GM06990 (cell line): ENCODE results near the gene CCND1.

Source experiments
- DNase-seq: peaks from one replicate; pipeline ENCODE4 v3.0.0-alpha.2; 2011; ENCODE audit not compliant: insufficient read length; ENCODE audit errors: extremely low read depth
- H3K27me3 ChIP-seq: replicated peaks from 2 replicates; pipeline ENCODE4 v1.6.0; 2011; ENCODE audit warnings: low read length; ENCODE audit not compliant: control insufficient read depth, insufficient read depth
- H3K36me3 ChIP-seq: 2 replicates; pipeline ENCODE4 v1.5.1; 2011; ENCODE audit warnings: low read length; ENCODE audit not compliant: control insufficient read depth, insufficient read depth
- H3K4me3 ChIP-seq: replicated peaks from 2 replicates; pipeline ENCODE4 v1.5.1; 2011; ENCODE audit warnings: low read depth, mild to moderate bottlenecking, control low read depth, low read length
- CTCF ChIP-seq: IDR thresholded peaks from 2 replicates; pipeline ENCODE4 v1.5.1; 2011; ENCODE audit warnings: low read length, control low read depth, mild to moderate bottlenecking, inconsistent platforms; ENCODE audit not compliant: insufficient read depth, poor library complexity, severe bottlenecking

The CCND1 gene

DNA sequence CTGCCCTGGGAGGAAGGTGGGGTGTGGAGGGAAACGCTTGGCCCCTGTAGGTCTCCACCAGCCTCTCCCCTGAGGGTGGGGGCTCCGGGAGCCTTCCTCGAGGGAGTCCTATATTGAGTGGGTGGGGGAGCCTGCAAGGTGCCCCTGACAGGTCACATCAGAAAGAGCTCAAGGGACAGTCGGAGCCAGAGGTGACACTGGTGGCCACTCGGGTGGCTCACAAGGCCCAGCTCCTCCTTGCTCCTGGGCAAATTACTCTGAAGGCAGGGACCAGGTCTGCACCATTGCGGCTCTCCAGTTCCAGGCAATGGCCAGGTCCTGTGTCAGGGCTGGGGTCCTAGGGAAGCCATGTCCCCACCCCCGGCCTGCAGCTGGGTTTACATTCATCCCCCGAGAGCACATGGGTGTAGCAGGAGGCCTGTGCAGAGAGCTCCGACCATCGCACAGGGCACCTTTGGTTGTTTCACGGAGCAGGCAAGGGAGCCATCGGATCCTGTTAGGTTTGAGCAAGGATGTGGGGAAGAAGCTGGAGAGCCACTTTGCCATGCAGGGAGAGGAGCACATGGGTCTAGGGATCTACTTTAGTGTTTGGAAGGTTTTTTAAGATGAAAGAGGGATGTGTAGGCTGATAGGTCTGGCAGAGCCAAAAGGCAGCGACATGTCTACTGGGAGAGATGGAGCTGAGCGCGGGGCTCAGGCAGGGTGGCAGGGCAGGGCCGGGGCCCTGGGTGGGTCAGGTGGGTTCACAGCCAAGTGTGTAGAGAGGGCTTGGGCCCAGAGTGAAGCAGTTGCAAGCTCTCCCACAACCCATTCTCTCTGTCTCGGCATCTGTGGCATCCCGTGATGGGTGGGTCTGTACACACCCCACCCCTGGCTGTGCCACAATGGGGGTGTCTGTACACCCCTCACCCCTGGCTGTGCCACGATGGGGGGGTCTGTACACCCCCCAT lies 14.8 kb downstream of the CCND1 start:
- no peak for TF ChIP-seq CTCF
- DNase-seq, result no peak
- H3K36me3 ChIP-seq, result no peaks in the 10 kb centered on the region
- H3K4me3 ChIP-seq, result no peak overlapping the region
- H3K27me3 ChIP-seq, result no peaks in the 10 kb centered on the region

GRCh38 chr11:69656536-69657455 lies 15.8 kb downstream of the CCND1 start:
- no peak for DNase-seq
- Histone ChIP-seq H3K27me3 (no peaks in the 10 kb centered on the region), H3K4me3 (no peak overlapping the region), H3K36me3 (no peaks in the 10 kb centered on the region)
- TF ChIP-seq CTCF, result no peak

- DNase-seq, result no peak
- no peaks in the 10 kb centered on the region for H3K36me3 ChIP-seq
- no peak for TF ChIP-seq CTCF
- no peaks in the 10 kb centered on the region for H3K27me3 ChIP-seq
- no peak overlapping the region for H3K4me3 ChIP-seq
Measured at GRCh38 chr11:69657456-69657910, 16.5 kb downstream of the CCND1 start.

DNA sequence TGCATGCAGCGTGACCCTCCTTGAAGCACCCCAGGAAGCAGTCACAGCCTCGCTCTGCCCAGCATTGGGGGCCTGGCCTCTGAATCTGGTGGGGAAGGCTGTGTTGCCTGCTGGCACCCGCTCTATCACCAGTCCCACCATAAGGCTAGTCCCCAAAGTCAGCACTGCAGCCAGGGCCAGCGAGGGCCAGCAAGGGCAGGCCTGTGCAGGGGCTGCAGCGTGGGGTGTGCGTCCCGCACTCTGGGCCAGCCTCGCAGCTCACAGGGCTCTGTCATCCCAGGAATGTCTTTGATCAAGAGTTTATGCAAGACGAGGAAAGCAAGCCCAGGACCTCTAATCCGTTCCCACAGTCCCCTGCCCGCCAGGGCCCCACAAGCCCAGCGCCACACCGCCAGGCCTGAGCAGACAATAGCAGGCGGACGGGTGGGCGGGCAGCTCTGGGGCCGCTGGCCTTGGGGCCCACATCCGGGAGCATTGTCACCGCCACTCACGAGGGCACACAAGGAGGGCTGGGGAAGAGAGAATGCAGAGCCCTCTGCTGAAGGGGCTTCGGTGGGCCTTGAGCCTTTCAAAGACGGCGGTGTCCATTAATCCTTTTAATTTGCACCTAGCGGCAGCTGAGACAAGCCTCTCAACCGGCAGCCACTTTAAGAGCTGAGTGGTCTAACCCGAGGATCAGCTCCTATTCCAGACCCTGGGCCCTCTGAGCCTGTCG lies 17.1 kb downstream of the CCND1 start:
- H3K36me3 ChIP-seq, result no peaks in the 10 kb centered on the region; the same call in 1 of the 2 replicates
- DNase-seq, result no peak
- H3K4me3 ChIP-seq, result no peak overlapping the region
- no peaks in the 10 kb centered on the region for H3K27me3 ChIP-seq
- TF ChIP-seq CTCF, result no peak

GRCh38 chr11:69658626-69659450 lies 17.9 kb downstream of the CCND1 start:
- no peak overlapping the region for H3K4me3 ChIP-seq
- no peaks in the 10 kb centered on the region for H3K27me3 ChIP-seq
- no peak for TF ChIP-seq CTCF

More at GRCh38 chr11:69658626-69659450, 17.9 kb downstream of the CCND1 start:
- DNase-seq, result no peak
- H3K36me3 ChIP-seq, result peaks cover under 1% of the 10 kb centered on the region
